CD14-positive monocyte (primary cell): ENCODE measurements around the gene RTP3. TPM values are rescaled to one million over a fixed set of nuclear protein-coding genes. Genes with fewer than 3 reads are reported as not detected.

Experiments used
- DNase-seq, 3 donors: peaks; one replicate each; pipeline ENCODE4 v3.0.0-alpha.2; 2011 to 2022
- H2AFZ ChIP-seq: 2 replicates; pipeline ENCODE4 v1.6.0; 2012; ENCODE audit warnings: mild to moderate bottlenecking, low read depth, low read length, inconsistent platforms; ENCODE audit not compliant: insufficient read depth, poor library complexity, severe bottlenecking
- H3K27ac ChIP-seq, 2 donors: 1 replicate in 1 of 2; 2 replicates in 1 of 2; pipeline ENCODE4 v1.5.1; 2012 to 2013; ENCODE audit warnings: low read length in 2 of 2, control low read depth in 1 of 2, inconsistent platforms in 1 of 2, low read depth in 1 of 2, mild to moderate bottlenecking in 1 of 2
- H3K27me3 ChIP-seq, 2 donors: one replicate each; pipeline versions ENCODE4 v1.6.0 to v1.6.1; 2011 to 2013; ENCODE audit warnings: low read length in 2 of 2; ENCODE audit not compliant: control insufficient read depth in 2 of 2, insufficient read depth in 2 of 2
- H3K36me3 ChIP-seq, 2 donors: replicated peaks in 1 of 2; 1 replicate in 1 of 2; 2 replicates in 1 of 2; pipeline versions ENCODE4 v1.5.1 to v1.6.1; 2012 to 2013; ENCODE audit warnings: low read length in 2 of 2, control low read depth in 1 of 2, inconsistent platforms in 1 of 2, mild to moderate bottlenecking in 1 of 2; ENCODE audit not compliant: insufficient read depth in 2 of 2, control insufficient read depth in 1 of 2
- H3K4me1 ChIP-seq, 2 donors: 1 replicate in 1 of 2; 2 replicates in 1 of 2; pipeline versions ENCODE4 v1.5.1 to v1.6.1; 2012 to 2013; ENCODE audit warnings: low read length in 2 of 2, control low read depth in 1 of 2, inconsistent platforms in 1 of 2, mild to moderate bottlenecking in 1 of 2, moderate library complexity in 1 of 2; ENCODE audit not compliant: insufficient read depth in 2 of 2, control insufficient read depth in 1 of 2
- H3K4me2 ChIP-seq: replicated peaks from 2 replicates; pipeline ENCODE3; 2012; ENCODE audit warnings: low read length, moderate library complexity, mild to moderate bottlenecking; ENCODE audit not compliant: poor library complexity, severe bottlenecking; ENCODE audit errors: extremely low read depth
- H3K4me3 ChIP-seq, 3 experiments: fragments of 200-600 bp in 1 of 3; sonication (generic) in 1 of 3; replicated peaks in 1 of 3; 1 replicate in 2 of 3; 2 replicates in 1 of 3; pipeline ENCODE4 v1.5.1; 2011 to 2013; ENCODE audit warnings: low read length in 3 of 3, mild to moderate bottlenecking in 3 of 3, control low read depth in 2 of 3, low read depth in 2 of 3, inconsistent platforms in 1 of 3, moderate library complexity in 1 of 3
- H3K79me2 ChIP-seq: 2 replicates; pipeline ENCODE4 v1.6.0; 2012; ENCODE audit warnings: mild to moderate bottlenecking, control low read depth, inconsistent platforms, low read length, moderate library complexity; ENCODE audit not compliant: insufficient read depth
- H3K9ac ChIP-seq: 2 replicates; pipeline ENCODE4 v1.6.0; 2017; ENCODE audit warnings: low read length, mild to moderate bottlenecking; ENCODE audit not compliant: insufficient read depth, poor library complexity, severe bottlenecking
- H3K9me3 ChIP-seq, 2 donors: replicated peaks in 1 of 2; 1 replicate in 1 of 2; 2 replicates in 1 of 2; pipeline versions ENCODE4 v1.5.1 to v1.6.1; 2012 to 2013; ENCODE audit warnings: low read length in 2 of 2, control low read depth in 1 of 2; ENCODE audit not compliant: control insufficient read depth in 1 of 2, insufficient read depth in 1 of 2
- H4K20me1 ChIP-seq: 2 replicates; pipeline ENCODE4 v1.6.0; 2012; ENCODE audit warnings: mild to moderate bottlenecking, low read length, control low read depth, moderate library complexity; ENCODE audit not compliant: insufficient read depth
- H3K27ac Mint-ChIP-seq, 7 donors: one replicate each; pipeline ENCODE4 v1.8.0; 2020; ENCODE audit warnings: mild to moderate bottlenecking in 7 of 7, mixed read lengths in 7 of 7, moderate library complexity in 6 of 7, inconsistent platforms in 2 of 7
- H3K27me3 Mint-ChIP-seq, 3 donors: one replicate each; pipeline ENCODE4 v1.8.0; 2021 to 2022; ENCODE audit warnings: low read depth in 3 of 3, mild to moderate bottlenecking in 3 of 3, mixed read lengths in 3 of 3, moderate library complexity in 3 of 3, inconsistent platforms in 1 of 3
- H3K36me3 Mint-ChIP-seq, 2 donors: one replicate each; pipeline ENCODE4 v1.8.0; 2020; ENCODE audit warnings: mixed read lengths in 2 of 2, inconsistent platforms in 1 of 2, mild to moderate bottlenecking in 1 of 2
- H3K4me1 Mint-ChIP-seq: one replicate; pipeline ENCODE4 v1.8.0; 2020; ENCODE audit warnings: mild to moderate bottlenecking, mixed read lengths
- H3K4me3 Mint-ChIP-seq, 2 donors: one replicate each; pipeline ENCODE4 v1.8.0; 2020; ENCODE audit warnings: mild to moderate bottlenecking in 2 of 2, mixed read lengths in 2 of 2, moderate library complexity in 1 of 2
- H3K9me3 Mint-ChIP-seq, 7 donors: one replicate each; pipeline ENCODE4 v1.8.0; 2020 to 2022; ENCODE audit warnings: mixed read lengths in 7 of 7, mild to moderate bottlenecking in 6 of 7, moderate library complexity in 6 of 7, inconsistent platforms in 2 of 7
- CTCF ChIP-seq: fragments of 200-600 bp; IDR thresholded peaks from one replicate; pipeline ENCODE4 v1.8.0; 2022; ENCODE audit warnings: antibody characterized with exemption, mild to moderate bottlenecking
- WGBS: methylation state at CpG from one replicate; pipeline ENCODE4 v1.1.5; 2013; ENCODE audit warnings: missing lambda C conversion rate; ENCODE audit not compliant: insufficient coverage; 5-methylcytosine and 5-hydroxymethylcytosine counted together
- intact Hi-C, 2 donors: fragments of 100-400 bp; cut with micrococcal nuclease; formaldehyde crosslinking; loops; one replicate each; pipeline versions ENCODE4 v1.15.0 to v1.15.1; 2023
- polyA plus RNA-seq, 3 donors: library from polyadenylated mRNA; depleted of rRNA in 1 of 3; unstranded in 2 of 3; stranded (reverse) in 1 of 3; fragments of 300-500 nt in 2 of 3; fragments of >200 nt in 1 of 3; fragmentation: Illumina TruSeq in 2 of 3; gene quantifications; 1 replicate in 2 of 3; 2 replicates in 1 of 3; pipeline ENCODE4 v1.2.3, GENCODE V29; 2012 to 2021

Gene RTP3
- polyA plus RNA-seq, 3 donors = not detected

DNA sequence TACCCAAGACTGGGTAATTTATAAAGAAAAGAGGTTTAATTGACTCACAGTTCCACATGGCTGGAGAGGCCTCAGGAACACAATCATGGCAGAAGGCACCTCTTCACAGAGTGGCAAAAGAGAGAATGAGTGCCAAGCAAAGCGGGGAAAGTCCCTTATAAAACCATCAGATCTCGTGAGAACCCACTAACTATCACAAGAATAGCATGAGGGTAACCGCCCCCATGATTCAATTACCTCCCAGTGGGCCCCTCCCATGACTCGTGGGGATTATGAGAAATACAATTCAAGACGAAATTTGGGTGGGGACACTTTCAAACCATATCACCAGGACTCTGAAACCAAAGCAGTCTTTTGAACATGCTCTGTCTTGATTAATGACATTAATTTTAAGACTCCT is 7.0 kb downstream of the RTP3 start:
- H3K4me3 Mint-ChIP-seq = no peak overlapping the region
- no peak overlapping the region for H2AFZ ChIP-seq
- no peaks in the 10 kb centered on the region for H4K20me1 ChIP-seq
- H3K4me2 ChIP-seq = no peak overlapping the region
- H3K36me3 Mint-ChIP-seq = no peaks in the 10 kb centered on the region
- H3K27ac Mint-ChIP-seq = no peak overlapping the region
- no peaks in the 10 kb centered on the region for H3K9me3 ChIP-seq
- H3K4me1 ChIP-seq = no peaks in the 10 kb centered on the region
- H3K9ac ChIP-seq = no peak overlapping the region
- H3K27me3 ChIP-seq = no peaks in the 10 kb centered on the region
- H3K4me1 Mint-ChIP-seq = peaks cover 14% of the 10 kb centered on the region
- peaks cover 2 to 10% (median 7%) of the 10 kb centered on the region in 3 donors for H3K27me3 Mint-ChIP-seq
- no peak overlapping the region for H3K4me3 ChIP-seq
- TF ChIP-seq CTCF = no peak
- H3K9me3 Mint-ChIP-seq = peaks cover 0 to 1% (median 0%) of the 10 kb centered on the region in 7 donors
- WGBS = no CpG with 5 or more reads among the region's 5 CpGs
- intact Hi-C loops = no loop called here
- H3K36me3 ChIP-seq = no peaks in the 10 kb centered on the region
- no peaks in the 10 kb centered on the region for H3K79me2 ChIP-seq
- no peak overlapping the region for H3K27ac ChIP-seq
- no peak for DNase-seq

DNA sequence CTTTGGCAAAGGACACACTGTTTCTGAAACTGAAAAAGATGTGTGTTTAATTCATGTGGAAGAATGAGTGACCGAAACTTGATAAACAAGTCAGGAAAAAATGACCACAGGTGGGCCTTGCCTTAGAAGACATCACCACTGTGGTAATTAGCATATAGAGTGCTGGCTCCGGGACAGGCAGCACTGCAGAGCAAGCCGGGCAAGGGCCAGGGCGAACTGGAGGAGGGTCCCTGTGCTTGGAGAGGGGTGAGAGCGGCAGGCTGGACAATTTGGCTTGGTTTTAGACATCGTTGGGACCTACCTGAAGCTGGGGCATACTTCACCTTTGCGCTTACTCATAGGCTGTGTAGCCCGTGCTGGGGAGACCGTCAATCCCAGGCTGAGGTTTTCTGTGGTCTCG is 8.2 kb downstream of the RTP3 start:
- intact Hi-C loops = no loop called here
- Histone ChIP-seq H3K9ac (no peak overlapping the region), H3K4me2 (no peak overlapping the region), H3K79me2 (no peaks in the 10 kb centered on the region), H3K27me3 (no peaks in the 10 kb centered on the region), H3K4me1 (no peaks in the 10 kb centered on the region), H3K9me3 (no peaks in the 10 kb centered on the region), H2AFZ (no peak overlapping the region), H3K4me3 (no peak overlapping the region), H4K20me1 (no peaks in the 10 kb centered on the region), H3K36me3 (no peaks in the 10 kb centered on the region), H3K27ac (no peak overlapping the region)
- Mint-ChIP-seq H3K9me3 (peaks cover 0 to 1% (median 0%) of the 10 kb centered on the region in 7 donors), H3K4me1 (peaks cover 7% of the 10 kb centered on the region), H3K27me3 (peaks cover 2 to 10% (median 7%) of the 10 kb centered on the region in 3 donors), H3K4me3 (no peak overlapping the region), H3K27ac (no peak overlapping the region), H3K36me3 (no peaks in the 10 kb centered on the region)
- DNase-seq = no peak
- WGBS = 92% methylated on average over 6 of the region's 10 CpGs
- no peak for TF ChIP-seq CTCF
